Fibroblast of villous mesenchyme (primary cell): Measurements from ENCODE around the gene BMERB1. TPM values are rescaled to one million over a fixed set of nuclear protein-coding genes. Genes with fewer than 3 reads are reported as not detected.
A peak's percentile ranks its signal among the peaks of the same experiment; 100 is the strongest.

Experiments used
- DNase-seq: peaks from one replicate; pipeline ENCODE4 v3.0.0-alpha.2; 2010; ENCODE audit warnings: low read depth
- H3K4me3 ChIP-seq: 2 replicates; pipeline ENCODE4 v1.5.1; 2011; ENCODE audit warnings: low read depth, mild to moderate bottlenecking, low read length
- total RNA-seq: library from RNA; depleted of rRNA; stranded (reverse); fragments of >200 nt; gene quantifications from 2 replicates; pipeline ENCODE4 v1.2.3, GENCODE V29; 2012
- TF ChIP-seq, protein P1 (sequence below): IDR thresholded peaks from 2 replicates; pipeline ENCODE4 v1.5.1; 2012; ENCODE audit warnings: low read depth, mild to moderate bottlenecking, low read length; ENCODE audit not compliant: insufficient read depth

The BMERB1 gene
- total RNA-seq, 1 donor, result 44.0 TPM

DNA sequence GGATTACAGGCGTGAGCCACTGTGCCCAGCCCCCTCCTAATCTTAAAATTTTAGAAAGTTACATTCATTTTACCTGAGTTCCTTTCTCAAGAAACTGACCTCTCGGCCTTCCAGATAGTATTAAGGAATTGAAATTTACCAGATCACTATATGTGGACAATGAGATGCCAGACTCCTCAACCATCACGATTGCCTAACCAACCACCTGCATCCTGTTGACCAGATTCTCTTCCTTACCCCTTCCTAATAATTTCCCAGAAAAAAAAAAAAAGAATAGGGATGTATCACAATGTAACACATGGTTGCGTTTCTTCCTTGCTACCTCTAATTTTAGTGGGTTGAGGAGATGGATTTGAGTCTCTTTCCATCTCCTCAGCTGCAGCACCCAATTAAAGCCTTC, 72.1 kb downstream of the BMERB1 start:
- TF ChIP-seq, protein P1, sequence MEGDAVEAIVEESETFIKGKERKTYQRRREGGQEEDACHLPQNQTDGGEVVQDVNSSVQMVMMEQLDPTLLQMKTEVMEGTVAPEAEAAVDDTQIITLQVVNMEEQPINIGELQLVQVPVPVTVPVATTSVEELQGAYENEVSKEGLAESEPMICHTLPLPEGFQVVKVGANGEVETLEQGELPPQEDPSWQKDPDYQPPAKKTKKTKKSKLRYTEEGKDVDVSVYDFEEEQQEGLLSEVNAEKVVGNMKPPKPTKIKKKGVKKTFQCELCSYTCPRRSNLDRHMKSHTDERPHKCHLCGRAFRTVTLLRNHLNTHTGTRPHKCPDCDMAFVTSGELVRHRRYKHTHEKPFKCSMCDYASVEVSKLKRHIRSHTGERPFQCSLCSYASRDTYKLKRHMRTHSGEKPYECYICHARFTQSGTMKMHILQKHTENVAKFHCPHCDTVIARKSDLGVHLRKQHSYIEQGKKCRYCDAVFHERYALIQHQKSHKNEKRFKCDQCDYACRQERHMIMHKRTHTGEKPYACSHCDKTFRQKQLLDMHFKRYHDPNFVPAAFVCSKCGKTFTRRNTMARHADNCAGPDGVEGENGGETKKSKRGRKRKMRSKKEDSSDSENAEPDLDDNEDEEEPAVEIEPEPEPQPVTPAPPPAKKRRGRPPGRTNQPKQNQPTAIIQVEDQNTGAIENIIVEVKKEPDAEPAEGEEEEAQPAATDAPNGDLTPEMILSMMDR, result no peak
- no peak for DNase-seq
- no peak overlapping the region for H3K4me3 ChIP-seq

- TF ChIP-seq, protein P1, result no peak
- H3K4me3 ChIP-seq, result no peak overlapping the region
- peak; percentile 46 for DNase-seq
These were observed 73.0 kb downstream of the BMERB1 start for GRCh38 chr16:15507301-15507958.

DNA sequence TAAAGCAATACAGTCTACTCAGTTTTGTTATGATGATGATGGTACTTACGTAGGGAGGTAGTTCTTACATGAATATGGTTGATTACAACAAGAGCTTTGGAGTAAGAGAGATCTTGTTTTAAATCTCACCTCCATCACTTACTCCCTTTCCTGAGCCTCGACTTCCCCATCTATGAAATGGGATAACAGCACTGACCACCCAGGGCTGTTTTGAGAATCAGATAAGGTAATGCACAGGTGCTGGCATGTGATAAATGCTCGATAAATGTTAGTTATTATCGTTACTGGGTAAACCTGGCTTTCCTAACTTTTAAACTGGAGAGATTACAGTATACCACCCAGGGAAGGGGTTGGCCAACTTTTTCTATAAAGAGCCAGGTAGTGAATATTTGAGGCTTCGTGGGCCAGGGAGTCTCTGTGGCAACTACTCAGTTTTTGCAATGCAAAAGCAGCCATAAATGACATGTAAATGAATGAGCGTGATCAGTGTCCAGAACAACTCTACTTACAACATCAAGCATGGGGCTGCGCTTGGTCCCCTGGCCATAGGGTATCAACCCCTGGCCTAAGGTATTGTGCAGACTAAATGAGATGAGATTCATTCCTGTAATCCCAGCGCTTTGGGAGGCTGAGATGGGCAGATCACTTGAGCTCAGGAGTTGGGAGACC, 73.7 kb downstream of the BMERB1 start:
- TF ChIP-seq, protein P1, result no peak
- H3K4me3 ChIP-seq, result no peak overlapping the region
- no peak for DNase-seq

GRCh38 chr16:15509051-15509592, 74.7 kb downstream of the BMERB1 start:
- no peak overlapping the region for H3K4me3 ChIP-seq
- no peak for DNase-seq
- TF ChIP-seq, protein P1, result no peak

GRCh38 chr16:15509593-15510535, 75.5 kb downstream of the BMERB1 start:
- peak; percentile 41 for DNase-seq
- TF ChIP-seq, protein P1, result peak; percentile 5
- H3K4me3 ChIP-seq, result no peak overlapping the region

- no peak for DNase-seq
- no peak overlapping the region for H3K4me3 ChIP-seq
- TF ChIP-seq, protein P1, result no peak
These were observed 76.6 kb downstream of the BMERB1 start for GRCh38 chr16:15510992-15511391.
